HG03354 (cell line): ENCODE results near the gene RECQL5.
A peak's percentile ranks its signal among the peaks of the same experiment; 100 is the strongest.

Experiments
- ATAC-seq: cut with Tn5 transposase; IDR thresholded peaks from one replicate; pipeline ENCODE4 v1.9.1; 2021; ENCODE audit warnings: mild to moderate bottlenecking; ENCODE audit not compliant: unreplicated experiment, poor library complexity, severe bottlenecking

RECQL5 gene

GRCh38 chr17:75666959-75667790 lies at the start of gene RECQL5, which contains the start of gene SAP30BP:
Gene RECQL5 (minus strand): TSS chr17:75667154. CDS start chr17:75666557, 597 bp downstream.
Gene SAP30BP (plus strand): TSS chr17:75667338. CDS start chr17:75667373, 35 bp downstream.
- ATAC-seq: peak; percentile 78

DNA sequence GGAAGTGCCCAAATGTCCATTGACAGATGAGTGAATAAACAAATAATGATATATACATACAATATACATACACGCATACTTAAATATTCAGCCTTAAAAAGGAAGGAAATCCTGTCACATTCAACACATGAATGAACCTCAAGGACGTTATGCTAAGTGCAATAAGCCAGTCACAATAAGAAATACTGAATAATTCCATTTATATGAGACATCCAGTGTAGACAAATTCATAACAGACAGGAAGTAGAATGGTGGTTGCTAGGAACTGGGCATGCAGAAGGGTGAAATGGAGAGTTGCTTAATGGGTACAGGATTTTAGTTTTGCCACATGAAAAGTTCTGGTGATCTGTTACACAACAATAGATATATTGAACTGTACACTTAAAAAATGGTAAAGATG lies 45.5 kb upstream of the RECQL5 start:
- no peak for ATAC-seq

DNA sequence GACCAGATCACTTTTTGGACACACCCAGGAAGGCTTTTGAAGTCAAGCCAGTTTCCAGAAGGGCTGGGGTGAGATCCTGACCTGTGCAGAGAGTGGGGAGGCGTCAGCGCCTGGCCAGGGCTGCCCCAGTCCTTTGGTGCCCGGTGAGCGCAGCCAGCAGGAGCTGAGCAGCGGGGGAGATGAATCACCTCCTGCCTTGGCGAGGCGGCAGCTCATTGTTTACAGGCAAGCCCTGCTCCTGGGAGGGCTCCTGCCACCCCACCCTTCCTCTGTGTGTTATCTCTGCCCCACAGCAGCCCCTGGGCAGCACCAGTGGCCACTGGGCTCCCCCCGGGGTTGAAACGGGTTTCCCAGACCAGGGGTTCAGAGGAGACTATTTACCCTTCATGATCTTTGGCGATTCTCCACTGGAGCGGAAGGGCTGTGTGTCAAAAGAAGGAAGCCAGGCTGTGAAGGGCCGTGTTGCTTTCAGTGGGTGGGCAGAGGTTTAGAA lies 40.2 kb upstream of the RECQL5 start:
- ATAC-seq: no peak

DNA sequence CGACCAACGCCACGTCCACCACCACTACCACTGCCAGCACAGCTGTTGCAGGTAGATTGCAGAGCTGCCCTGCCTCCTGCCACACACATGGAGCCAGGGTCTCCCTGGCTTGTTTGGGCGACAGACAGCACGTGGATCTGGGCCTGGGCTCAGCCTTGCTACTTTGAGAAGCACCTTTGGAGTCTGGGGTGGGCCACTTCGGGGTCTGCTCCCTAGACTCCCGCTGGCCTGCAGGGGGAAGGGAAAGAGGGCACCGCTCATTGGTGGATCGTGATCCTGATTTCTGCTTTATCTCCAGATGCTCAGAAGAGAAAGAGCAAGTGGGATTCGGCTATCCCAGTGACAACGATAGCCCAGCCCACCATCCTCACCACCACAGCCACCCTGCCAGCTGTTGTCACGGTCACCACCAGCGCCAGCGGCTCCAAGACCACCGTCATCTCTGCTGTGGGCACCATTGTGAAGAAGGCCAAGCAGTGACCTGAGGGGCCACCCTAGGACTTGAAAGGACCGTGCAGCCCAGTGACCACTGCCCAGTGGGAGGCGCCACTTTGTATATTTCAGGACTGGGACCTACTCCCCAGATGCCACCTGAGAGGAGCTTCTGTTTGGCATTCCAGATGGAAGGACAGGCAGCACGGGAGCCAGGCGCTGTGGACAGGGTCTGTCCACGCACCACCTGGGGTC lies 39.2 kb upstream of the RECQL5 start:
- ATAC-seq: no peak

DNA sequence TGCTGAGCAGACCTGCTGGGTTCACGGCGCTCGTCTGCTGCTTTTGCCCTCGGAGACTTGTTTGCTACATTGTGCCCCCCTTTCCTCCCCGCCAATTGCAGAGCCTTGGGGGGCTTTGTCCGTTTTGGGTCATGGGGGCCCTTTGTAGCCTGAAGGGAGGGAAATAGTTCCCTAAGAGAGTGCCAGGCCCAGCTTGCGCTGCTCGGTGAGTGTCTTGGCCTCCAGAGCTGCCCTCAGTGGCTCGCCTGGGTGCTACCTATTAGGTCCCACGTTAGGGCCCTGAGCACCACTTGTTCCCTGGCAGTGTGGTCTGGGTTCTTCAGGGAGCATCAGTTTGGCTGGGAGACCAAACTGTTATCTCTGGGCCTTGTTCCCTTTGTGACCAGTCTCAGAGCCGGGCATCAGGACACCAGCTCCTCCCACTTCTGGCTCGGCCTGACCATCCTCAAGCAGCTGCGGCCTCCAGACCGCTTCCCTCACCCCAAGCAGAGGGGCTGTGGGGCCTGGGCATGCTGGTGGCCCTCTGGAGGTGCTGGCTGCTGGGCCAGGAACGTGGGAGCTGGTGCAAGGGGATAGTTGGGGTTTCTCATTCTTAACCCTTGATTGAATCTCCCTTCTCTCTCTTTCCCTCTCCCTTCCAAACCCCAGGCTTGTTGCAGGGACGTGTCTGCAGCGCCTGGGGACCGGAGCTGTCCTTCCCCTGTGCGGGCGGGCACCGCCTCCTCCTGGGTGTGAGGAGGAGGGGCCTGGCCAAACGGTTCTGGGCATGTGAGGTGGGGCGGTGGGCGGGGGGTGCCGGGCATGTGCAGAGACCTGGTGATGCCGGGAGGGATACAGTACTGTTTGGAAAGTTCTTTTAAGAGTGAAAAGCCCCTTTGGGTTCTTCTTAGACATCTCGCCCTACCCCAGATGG lies 38.3 kb upstream of the RECQL5 start:
- no peak for ATAC-seq

DNA sequence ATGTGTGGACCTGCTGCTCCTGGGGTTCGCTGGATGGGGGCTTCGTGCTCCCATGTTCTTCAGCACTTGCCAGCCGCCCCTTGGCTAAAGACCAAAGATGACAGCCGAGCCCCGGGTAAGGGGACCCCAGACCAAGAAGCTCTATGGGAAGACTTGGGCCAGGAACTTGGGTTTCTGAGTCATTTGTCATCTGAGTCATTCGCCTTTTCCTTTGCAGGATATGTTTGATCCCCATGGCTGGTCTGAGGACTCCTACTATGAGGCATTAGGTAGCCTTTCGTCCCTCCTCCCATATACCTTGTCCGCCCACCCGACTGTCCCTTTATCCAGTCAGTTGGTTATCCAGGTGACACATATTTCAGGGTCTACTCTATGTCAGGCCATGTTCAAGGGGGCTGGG lies 36.6 kb upstream of the RECQL5 start:
- no peak for ATAC-seq

- ATAC-seq: no peak
These were observed 36.2 kb upstream of the RECQL5 start for GRCh38 chr17:75703191-75703590.

GRCh38 chr17:75701288-75701687 lies 34.3 kb upstream of the RECQL5 start:
- no peak for ATAC-seq

- no peak for ATAC-seq
These were observed 31.7 kb upstream of the RECQL5 start for GRCh38 chr17:75698659-75699058.

DNA sequence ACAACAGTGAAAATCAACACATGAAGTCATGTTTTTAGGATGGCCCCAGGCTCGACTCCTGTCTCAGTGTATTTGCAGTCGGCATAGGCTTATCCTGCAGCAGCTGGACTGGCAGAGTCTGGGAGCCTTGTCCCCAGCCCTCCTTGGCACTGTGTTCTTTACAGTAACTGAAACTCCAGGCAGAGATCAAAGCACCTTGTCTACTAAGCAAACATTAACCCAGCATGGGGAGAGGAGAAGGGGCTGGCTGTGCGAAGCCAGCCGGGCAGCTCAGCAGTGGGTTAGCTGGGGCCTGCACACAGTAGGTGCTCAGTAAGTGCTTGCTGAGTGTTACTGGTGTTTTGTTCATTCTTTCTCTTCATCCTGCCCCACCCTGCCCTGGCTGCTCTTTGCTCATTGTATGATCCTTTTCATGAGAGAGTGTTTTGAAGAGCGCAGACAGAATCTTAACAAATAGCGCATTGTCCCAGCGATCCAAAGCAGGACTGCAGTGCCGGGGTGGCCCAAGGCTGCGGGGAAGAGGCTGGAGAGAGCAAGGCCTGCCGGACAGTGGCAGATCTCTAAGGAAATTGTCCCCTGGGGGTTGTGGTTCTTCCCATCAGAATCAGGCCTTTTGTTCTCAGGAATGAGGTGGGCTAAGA lies 30.8 kb upstream of the RECQL5 start:
- ATAC-seq: no peak

GRCh38 chr17:75695830-75696271 lies 28.9 kb upstream of the RECQL5 start:
- ATAC-seq: no peak

- no peak for ATAC-seq
These were observed 28.3 kb upstream of the RECQL5 start for GRCh38 chr17:75695141-75695829.

- ATAC-seq: no peak
These were observed 27.6 kb upstream of the RECQL5 start for GRCh38 chr17:75694536-75694935.

DNA sequence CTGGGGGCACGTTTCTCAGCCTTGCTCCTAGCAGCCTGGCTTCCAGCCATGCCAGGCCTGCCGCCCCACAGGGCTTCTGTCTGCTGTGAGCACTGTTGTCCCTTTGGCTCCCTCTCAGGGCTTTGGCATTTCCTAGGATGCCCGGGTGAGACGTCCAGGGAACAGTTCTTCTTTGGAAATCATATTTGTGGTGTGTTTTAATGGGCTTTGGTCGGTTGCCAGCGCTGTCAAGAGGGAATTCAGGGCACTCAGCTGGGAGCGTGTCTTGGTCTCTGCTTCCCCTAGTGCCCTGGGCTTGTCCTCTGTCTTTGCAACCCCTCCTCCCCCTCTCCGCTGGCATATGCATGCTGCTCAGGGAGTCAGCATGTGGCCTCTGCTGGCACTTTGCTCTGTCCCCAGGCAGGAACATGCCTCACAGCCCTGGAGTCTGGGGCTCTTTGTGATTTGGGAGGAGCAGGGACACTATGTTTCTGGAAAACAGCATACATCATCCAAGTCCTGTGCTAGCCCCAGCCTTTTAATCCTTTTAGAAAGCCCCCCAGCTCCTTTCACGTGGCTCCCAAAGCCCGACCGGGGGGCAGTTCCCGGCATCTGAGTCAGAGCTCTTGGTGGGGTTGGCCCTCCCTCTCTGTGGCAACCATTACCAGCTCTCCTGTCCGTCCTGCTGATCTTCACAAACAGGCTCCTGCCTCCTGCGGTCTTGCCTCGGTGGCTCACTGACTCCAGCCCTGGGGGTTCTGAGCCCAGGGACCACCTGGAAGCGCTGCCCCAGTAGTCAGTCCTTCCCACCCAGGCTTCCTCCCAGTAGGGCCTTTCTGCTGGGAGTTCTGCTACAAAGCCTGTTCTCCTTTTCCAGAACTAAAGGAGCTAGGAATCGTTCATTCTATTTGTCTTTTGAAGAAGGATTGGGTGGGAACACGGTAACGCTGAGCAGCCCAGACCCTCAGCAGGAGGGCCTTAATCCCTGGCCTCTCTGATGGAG lies 26.8 kb upstream of the RECQL5 start:
- no peak for ATAC-seq

DNA sequence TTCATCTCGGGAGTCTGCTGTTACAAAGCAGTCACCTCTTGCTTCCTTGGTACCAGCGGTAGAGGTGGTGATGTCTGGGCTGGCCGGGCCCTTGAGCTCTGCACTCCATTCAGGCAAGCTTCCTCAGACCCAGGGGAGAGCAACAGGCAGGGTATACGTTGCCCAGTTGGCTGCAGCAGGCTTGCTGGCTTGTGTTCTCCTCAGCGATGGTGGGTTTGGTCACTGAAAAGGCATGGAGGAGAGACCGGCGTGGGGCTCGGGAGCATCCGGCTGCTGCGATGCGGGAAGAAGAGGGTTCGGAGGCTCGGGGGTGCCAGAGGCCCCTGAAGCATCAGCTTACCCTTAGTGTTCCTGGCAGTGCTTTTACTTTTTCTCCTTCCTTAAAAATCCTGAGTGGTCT lies 26.0 kb upstream of the RECQL5 start:
- ATAC-seq: no peak

- ATAC-seq: no peak
These were observed 25.1 kb upstream of the RECQL5 start for GRCh38 chr17:75691801-75692626.

GRCh38 chr17:75691371-75691791 lies 24.4 kb upstream of the RECQL5 start:
- ATAC-seq: no peak
